GM21529 (cell line): ENCODE results near the gene JOSD2.

Source experiments
- ATAC-seq: cut with Tn5 transposase; IDR thresholded peaks from one replicate; pipeline ENCODE4 v1.9.1; 2021; ENCODE audit not compliant: unreplicated experiment

Gene JOSD2

DNA sequence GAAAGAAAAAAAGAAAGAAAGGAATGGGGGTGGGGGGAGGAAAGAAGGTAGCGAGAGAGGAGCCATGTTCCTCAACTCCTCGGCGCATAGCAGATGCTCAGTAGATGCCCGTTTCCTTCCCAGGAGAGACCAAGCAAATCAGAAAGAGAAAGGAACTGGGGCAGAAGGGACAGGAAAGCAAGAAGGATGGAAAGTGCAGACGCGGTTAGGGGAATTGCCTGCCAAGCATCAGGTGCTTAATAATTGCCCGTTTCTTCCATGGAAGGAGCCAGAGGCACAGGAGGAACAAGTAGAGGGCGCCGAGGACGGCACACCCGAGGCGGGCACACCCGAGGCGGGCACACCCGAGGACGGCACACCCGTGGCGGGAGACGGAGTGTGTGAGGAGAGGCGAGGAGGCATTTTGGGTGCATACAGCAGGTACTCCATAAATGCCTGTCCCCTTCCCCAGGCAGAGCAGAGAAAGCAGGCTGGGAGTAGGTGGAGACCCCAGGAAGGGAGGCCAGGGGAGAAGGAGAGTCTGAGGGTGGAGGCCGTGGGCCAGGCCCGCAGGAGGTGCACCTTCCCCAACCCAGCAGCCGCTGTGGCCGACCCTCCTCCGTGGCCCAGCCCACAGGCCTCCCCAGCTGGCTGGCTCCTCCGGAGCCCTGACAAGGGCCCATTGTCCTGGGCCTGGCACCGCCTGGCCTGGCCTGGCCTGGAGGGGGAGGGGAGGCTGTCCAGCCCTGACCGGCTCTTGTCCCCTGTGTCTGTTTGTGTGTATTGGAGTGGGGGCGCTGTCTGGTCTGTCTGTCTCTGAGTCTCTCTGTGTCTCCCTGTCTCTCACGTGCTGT lies 14.6 kb downstream of the JOSD2 start:
- ATAC-seq, result no peak

DNA sequence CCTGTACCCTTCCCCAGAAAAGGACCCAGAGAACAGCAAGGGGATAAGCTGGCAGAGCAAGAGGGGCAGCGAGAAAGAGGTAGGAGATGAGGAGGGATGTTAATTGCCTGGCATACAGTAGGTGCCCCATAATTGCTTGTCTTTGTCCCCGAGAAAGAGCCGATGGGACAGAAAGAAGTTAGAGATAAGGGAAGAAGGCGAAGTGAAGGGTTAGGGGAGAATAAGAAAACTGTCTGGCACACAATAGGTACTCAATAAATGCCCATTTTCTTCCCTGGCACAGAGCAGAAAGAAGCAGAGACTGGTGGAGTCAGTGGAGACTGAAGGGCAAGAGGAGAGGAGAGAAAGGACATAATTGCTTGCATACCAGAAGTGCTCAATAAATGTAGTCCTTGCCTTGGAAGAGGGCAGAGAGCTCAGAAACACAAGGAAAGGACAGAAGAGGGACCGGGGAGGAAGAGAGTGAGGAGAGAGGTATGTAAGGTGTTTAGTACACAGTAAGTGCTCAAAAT lies 15.9 kb downstream of the JOSD2 start:
- ATAC-seq, result no peak

DNA sequence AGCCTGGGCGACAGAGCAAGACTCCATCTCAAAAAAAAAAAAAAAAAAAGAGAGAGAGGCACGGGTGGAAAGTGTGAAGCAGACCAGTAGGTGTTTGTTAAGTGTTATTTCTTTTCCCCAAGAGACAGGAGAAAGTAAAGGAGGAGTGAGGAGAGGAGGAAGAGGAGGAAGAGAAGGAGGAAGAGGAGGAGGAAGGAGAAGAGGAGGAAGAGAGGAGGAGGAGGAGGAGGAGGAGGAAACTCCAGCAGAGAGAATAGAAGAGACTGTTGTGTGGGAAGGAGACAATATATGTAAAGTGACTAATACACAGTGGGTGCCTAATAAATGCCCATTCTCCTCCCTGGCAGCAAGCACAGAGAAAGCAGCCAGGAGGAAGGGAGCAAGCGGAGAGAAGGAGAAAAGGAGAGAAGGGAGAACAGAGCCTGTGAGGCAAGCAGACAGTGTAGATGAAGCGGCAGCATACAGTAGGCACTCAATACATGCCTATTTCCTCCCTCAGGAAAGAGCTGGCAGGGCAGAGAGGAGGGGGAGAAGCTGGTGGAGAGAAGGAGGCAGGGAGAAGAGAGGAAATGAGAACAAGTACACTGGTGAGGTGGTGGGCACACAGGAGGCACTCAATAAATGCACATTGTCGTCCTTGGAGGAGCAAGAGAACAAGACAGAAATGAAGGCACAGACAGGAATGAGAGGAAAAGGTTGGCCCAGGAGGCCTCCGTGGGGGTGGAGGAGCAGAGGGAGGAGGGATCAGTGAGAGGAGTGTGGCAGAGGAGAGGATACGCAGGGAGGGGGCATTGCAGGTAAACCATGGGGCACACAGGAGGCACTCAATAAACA lies 16.6 kb downstream of the JOSD2 start:
- ATAC-seq, result no peak

DNA sequence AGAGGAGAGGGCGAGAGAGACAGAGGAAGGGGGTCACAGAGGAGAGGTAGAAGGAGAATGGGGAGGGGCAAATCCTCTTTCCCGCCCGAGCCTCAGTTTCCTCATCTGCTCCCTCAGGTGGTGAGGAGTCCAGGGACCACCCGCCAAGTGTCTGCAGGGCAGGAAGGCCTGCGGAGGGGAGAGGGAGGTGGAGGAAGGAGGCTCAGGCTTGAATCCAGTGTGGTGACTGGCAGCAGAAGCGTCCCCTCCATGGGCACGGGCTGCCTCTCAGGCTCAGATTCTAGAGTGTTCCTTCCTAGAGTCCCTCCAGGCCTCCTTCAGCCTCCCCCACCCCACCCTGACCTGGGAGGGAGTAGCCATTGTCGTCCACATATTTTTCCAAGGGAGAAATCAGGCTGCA lies 17.8 kb downstream of the JOSD2 start:
- ATAC-seq, result no peak

DNA sequence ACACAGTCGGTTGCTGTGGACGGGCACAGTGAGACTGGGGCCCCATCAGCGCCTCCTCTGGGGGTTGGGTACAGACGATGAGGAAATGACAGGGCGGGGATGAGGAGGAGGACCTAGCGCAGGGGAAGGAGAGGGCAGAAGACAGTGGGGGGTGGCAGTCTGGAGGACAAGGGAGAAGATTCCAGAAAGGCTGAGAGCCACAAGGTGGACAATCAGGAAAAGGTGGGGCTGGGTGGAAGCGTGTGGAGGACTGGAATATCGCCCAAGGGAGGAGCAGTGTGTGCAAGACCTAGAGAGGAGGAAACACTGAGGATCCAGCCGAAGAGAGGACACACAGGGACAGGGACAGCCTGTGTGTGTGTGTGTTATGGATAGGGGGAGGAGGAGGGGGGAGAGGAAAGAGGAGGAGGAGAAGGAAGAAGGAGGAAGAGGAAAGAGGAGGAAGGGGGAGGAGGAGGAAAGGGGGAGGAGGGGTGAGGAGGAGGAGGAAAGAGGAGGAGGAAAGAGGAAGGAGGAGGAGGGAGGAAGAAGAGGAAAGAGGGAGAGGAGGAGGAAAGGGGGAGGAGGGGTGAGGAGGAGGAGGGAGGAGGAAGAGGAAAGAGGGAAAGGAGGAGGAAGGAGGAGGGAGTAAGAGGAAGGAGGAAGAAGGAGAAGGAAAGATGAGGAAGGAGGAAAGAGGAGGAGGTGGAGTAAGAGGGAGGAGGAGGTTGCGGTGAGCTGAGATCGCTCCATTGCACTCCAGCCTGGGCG lies 18.5 kb downstream of the JOSD2 start:
- no peak for ATAC-seq

DNA sequence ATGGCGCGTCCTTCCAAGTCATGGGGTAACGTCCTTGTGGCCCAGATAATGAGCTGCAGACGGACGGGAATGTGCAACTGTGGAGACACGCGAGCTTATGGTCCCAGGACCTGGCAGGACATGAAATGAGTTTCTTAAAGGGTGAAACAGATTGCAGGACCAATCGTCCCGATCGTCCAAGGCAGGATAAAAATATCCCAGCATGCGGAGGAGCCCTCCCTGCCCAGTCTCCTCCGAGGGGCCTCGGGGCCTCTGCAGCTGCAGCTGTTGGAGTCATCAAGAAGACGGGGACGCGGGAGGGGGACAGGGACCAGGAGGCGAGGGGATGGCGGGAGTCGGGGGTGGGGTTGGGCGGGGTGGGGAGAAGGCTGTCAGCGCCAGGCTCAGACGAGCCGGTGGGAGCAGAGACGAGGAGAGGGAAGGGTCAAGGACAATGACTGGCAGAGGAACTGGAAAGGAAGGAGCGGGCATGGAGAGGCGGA lies 20.0 kb downstream of the JOSD2 start:
- no peak for ATAC-seq

DNA sequence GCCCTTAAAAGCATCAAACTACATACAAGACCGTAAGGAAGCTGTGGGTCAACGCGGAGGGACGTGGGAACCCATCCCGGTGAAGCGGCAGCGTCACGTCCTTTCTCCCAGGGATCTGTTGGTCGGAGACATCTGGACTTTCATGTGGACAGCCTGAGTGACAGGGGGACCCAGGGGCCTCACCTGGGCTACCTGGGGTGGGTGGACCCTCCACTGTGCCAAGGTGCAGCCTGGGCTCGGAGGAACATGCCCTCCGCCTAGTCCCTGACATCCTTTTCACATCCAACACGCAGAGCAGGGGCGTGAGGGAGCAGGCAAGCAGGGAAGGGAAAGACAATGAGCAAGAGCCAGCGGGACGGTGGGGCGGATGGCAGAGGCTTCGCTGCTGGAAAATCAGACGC lies 20.6 kb downstream of the JOSD2 start:
- no peak for ATAC-seq

DNA sequence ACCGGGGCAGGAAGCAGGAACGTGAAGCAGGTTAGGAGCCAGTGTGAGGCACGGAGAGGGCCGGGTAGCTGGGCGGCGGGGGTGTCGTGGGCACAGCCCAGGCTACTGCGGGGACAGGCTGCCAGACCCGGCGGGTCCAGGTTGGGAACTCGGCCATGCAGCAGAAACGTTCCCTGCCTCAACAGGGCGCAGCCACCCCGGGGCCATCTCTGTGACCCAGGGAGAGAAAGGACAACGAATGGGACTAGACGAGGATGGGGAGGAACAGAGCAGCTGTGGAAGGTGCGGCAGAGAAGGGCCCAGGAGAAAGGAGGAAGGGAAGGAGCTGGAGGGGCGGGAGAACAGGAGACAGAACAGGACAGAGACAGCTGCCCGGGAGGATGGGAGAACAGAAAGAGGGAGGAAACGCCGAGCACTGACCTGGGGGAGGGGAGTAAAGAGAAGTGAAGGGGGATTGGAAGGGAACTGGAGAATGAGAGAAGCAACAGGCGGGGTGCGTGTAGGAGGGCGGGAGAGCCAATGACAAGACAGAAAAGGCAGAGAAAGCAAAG lies 21.5 kb downstream of the JOSD2 start:
- ATAC-seq, result no peak

DNA sequence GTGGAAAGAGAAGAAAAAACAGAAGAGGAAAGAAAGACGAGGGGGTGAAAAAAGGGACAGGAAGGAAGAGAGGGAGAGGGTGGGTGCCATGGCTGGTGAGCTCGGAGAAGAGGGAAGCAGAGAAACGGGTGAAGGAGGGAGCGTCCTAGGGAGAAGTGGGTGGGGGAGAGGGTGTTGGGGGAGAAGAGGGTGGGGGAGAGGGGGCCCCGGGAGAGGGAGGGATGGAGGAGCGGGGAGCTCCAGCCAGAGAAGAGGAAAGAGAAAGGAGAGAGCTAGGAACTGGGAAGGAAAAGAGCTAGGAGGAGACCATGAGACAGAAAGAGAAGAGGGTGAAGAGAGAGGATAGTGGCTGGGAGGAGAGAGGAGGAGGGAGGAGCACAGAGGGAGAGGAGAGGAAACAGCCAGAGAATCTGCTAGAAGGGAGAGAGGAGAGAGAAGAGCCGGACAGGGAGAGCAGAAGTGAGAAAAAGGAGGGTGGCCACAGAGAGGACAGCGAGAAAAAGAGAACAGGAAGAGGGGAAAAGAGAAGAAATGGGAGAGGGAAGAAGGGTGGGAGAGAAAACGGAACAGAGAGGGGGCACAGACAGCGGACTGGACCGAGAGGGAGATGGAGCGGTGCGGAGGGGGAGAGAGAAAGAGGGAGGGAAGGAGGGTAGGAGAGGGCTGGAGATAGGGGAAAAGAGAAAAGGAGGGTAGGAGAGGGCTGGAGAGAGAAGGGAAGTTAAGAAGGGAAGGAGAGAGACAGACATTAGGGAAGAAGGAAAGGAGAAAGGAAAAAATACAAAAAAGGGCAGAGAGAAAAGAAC lies 22.4 kb downstream of the JOSD2 start:
- ATAC-seq, result no peak

DNA sequence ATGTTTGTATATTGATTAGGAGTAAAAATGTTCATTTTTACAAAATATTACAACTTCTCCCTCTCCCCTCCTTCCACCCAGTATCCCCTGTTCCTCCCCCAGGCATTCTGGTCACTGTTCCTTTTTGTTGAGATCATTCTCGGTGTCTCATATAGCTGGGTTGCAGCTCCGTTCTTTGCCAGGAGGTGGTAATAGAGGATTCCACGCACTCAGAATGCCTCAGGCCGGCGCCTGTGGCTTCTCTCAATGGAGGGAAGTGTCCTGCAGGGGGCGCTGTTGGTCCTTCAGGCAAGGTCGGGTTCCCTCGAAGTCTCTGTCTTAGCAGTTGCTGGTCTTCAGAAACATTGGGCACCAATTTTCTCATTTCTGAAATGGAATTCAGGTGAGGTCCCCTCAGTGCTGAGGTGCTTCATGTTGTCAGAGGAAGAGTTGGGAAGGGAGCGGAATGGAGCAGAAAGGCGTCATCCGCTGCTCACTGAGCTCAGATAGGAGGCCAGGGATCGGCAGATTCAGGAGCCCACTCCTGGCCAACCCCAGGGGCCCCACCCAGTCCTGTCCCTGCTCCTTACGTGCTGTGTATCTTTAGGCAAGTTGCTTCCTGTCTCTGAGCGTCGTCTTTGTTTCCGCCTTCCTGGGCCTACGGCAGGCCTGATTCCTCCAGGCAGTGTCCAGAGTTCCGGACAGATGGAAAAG lies 24.0 kb downstream of the JOSD2 start:
- no peak for ATAC-seq

DNA sequence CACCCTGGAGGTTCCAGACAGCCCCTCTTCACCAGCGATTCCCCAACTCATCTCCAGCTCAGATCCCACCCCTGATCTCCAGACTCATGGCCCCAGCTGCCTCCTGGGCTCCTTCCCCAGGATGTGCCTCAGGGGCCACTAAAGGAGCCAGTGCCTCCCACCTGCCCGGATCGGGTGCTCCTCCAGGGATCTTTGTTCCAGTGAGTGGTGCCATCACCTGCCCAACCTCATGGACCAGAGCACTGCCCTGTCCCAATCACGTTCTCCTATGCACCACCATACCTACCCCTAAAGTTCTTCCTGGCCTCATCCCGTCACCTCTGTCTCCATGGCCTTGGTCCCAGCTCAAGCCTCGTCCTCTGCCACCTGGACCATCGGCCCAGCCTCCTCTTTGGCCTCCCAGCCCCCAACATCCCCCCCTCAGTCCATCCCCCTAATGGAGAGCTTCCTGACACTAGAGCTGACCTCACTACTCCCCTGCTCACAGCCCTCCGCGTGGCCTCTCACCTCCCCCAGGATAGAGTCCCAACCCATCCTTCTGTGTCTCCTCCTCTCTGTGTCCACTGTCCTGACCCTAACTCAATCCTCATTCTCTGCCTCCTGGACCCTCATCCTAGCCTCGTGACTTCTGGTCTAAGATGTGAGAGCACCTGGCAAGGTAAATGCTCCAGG lies 25.6 kb downstream of the JOSD2 start:
- ATAC-seq, result no peak

DNA sequence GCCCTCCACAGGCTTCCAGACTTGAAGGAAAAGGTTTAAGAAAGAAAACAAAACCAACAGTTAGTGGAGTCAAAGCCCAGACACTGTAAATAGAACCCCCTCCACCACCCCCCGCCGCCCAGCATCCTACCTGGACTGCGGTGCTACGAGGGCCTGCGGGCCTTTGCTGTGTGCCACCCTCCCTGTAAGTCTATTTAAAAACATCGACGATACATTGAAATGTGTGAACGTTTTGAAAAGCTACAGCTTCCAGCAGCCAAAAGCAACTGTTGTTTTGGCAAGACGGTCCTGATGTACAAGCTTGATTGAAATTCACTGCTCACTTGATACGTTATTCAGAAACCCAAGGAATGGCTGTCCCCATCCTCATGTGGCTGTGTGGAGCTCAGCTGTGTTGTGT lies 28.1 kb downstream of the JOSD2 start:
- no peak for ATAC-seq

DNA sequence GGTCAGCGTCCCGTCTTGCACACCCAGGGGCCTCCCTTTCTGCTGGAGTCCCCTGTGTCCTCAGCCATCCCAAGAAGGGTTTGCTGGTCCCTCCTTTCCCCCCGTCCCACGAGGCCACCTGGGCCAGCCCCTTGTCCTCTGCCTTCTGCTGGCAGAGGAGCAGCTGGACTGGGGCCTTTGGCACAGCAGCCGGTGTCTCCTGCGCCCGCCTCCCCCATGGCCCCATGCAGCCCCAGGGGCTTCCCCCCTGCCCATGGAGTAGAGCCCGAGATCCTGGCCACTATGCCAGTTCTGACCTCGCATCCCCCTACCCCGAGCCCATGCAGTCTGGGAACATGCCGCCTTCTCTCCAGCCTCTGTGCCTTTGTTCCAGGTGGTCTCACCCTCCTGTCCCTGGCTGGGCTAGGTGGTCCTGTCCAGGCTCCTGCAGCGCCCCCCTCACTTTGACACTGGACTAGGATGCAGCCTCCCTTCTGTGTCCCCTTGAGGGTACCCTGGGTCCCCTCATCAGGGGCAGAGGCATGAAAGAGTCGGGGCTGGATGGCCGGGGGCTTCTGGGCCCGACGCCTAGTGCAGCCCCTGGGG lies 28.6 kb downstream of the JOSD2 start:
- ATAC-seq, result no peak

DNA sequence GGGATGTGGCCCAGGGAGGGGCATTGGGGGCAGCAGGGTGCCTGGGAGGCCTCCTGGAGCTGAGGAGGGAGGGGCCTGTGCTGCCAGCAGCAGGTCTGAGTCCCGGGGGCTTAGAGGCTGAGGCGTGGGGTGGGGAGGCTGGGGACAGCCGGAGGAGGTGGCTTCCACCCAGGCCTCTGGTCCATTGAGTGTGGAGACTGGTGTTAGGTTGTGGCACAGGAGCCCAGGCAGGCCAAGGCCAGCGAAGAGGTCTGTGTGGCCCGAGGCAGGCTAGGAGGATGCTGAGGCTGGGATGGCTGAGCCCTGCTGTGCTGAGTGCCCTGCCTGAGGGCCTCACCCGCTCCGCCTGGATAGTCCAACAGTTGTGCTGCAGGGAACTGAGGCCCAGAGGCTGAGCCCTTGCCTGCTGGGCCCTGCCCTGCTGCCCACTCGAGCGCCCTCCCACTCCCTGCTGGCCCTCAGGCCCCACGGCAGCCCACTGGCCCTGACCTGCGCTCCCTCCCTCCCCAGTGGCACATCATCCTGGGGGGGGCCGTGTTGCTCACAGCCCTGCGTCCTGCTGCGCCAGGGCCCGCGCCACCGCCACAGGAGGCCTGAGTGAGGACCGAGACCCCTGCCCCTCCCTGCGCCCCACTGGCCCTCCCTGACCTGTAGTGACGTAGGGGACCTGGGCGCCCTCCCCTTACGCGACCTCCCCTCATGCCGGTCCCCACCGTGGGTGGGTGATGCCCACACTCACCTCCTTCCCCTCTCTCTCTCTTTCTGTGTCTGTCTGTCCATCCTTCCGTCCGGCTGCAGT lies 29.4 kb downstream of the JOSD2 start:
- no peak for ATAC-seq

DNA sequence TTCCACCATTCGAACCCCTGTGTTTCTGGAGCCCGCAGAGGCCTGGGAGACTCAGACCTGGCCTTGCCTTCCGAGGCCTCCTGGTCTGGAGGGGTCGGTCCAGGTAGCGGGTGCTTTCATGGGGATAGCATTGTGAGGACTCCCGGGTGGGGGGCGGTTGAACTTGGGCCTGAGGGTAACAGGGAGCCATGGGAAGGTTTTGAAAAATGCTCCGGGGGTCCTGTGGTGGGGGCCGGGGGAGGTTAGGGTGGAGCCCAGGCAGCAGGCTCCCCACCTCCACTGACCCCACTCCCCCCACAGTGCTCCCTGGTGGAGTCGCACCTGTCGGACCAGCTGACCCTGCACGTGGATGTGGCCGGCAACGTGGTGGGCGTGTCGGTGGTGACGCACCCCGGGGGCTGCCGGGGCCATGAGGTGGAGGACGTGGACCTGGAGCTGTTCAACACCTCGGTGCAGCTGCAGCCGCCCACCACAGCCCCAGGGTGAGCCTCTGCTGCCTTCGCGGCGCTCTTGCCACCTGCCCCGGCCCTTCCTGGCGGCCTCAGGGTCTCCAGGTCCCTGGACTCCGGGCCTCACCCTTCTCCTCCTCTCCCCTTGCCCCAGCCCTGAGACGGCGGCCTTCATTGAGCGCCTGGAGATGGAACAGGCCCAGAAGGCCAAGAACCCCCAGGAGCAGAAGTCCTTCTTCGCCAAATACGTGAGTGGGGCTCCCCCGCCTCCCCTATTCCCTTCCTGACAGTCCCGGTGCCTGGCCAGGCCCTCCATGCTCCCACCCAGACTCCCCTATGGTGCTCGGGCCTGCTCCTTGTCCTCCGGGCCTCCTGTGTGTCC lies 30.5 kb downstream of the JOSD2 start:
- ATAC-seq, result no peak

DNA sequence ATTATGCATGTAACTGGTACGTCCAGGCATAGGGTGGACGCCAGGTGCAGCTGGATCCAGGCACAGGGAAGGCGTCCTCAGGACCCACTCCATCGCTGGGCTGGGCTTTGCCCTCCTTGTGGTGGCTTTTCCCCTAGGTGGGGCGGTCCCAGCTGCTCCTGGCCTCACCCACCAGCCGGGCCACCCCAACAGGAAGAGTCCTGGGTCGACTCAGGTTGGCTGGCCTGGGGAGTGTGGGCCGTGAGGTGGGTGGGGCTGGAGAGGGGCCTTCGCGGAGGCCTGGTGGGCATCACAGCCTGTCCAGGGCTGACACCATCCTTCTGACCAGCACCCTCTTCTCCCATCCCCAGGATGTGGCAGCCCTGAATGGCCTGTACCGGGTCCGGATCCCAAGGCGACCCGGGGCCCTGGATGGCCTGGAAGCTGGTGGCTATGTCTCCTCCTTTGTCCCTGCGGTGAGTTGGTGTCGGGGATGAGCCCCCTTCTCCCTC lies 31.2 kb downstream of the JOSD2 start:
- no peak for ATAC-seq
